ENCODE data around the gene SLC18A3.
A peak's percentile ranks its signal among the peaks of the same experiment; 100 is the strongest.

SLC18A3 gene

DNA sequence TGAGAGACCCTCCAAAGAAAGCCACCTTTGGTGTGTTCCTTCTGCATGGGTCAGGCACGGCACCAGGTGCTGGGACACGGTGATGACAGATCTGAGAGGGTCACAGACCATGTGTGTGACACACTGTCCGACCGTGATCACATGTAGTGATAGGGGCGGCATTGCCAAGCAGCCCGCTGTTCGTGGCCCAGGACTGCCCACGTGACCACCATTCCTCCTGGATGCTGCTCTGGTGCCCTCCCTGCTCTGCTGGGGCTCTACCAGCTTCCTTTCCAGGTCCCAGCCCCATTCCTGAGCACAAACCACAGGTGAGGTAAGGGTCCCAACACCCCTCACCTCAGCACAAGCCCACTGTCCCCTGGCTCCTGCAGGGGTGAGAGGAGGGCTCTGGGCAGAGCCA, 10.1 kb upstream of the SLC18A3 start:
- peaks cover 2% of the 10 kb centered on the region for H3K27me3 ChIP-seq (replicated peaks)
- TF ChIP-seq, protein P1, sequence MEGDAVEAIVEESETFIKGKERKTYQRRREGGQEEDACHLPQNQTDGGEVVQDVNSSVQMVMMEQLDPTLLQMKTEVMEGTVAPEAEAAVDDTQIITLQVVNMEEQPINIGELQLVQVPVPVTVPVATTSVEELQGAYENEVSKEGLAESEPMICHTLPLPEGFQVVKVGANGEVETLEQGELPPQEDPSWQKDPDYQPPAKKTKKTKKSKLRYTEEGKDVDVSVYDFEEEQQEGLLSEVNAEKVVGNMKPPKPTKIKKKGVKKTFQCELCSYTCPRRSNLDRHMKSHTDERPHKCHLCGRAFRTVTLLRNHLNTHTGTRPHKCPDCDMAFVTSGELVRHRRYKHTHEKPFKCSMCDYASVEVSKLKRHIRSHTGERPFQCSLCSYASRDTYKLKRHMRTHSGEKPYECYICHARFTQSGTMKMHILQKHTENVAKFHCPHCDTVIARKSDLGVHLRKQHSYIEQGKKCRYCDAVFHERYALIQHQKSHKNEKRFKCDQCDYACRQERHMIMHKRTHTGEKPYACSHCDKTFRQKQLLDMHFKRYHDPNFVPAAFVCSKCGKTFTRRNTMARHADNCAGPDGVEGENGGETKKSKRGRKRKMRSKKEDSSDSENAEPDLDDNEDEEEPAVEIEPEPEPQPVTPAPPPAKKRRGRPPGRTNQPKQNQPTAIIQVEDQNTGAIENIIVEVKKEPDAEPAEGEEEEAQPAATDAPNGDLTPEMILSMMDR (IDR thresholded peaks at IDR 0.05; ENCODE audit: low read depth, low read length, missing control alignments): no peak
- in situ Hi-C loops (cut with HindIII; ENCODE audit: low pct_ligation_motif_present, low sequenced_read_pairs): no loop called here

DNA sequence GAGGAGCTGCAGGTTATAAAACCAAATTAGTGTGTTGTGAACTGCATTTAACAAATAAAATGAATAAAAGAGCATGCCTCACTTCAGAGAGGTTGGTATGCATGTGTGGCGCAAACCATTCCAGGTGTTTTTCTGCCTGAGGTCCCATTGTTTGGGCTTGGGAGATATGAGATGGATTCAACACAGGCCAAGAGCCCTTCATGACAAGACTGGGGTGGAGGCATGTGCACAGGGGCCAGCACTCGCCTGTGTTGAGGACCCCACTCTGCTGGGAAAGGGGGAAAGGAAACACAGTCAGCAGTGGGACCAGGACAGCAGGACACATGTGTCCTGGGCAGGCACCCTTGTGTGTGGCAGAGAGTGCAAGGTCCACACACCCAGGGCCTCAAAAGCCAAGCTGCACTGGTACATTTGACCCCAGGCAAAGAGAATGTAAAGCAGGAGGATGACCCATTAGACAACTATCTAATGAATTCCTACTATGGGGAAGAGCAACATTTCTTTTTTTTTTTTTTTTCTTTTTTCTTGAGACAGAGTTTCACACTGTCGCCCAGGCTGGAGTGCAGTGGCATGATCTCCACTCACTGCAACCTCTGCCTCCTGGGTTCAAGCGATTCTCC, 9.2 kb upstream of the SLC18A3 start:
- in situ Hi-C loops (cut with HindIII; ENCODE audit: low pct_ligation_motif_present, low sequenced_read_pairs): no loop called here
- DNase-seq: no peak
- H3K4me3 ChIP-seq (ENCODE audit: low read depth, low read length): no peak overlapping the region
- H3K27me3 ChIP-seq (replicated peaks): peaks cover 2% of the 10 kb centered on the region
- H3K36me3 ChIP-seq (replicated peaks): no peaks in the 10 kb centered on the region
- TF ChIP-seq, protein P1 (IDR thresholded peaks at IDR 0.05; ENCODE audit: low read depth, low read length, missing control alignments): no peak
- no peak overlapping the region for H3K27ac ChIP-seq

More for the DNA sequence above, 10.1 kb upstream of the SLC18A3 start:
- DNase-seq: no peak
- Histone ChIP-seq H3K4me3 (ENCODE audit: low read depth, low read length) (no peak overlapping the region), H3K27ac (no peak overlapping the region), H3K36me3 (replicated peaks) (no peaks in the 10 kb centered on the region)

DNA sequence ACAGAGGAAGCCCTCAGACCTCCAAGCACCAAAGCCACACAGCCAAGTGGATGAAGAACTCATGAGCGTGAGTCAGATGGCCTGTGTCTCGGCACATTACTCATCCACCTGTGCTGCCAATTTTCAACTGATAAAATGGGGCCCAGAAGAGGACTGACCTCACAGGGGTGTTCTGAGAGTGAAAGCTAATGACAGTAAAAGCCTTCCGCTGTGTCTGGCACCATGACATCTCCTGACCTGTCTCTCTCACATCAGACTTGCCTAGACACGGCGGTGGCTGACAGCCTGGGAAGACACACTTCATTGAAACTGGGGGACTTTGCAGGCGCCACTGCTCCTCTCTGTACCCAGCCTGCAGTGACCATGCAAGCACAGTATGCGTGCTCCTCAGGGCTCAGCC, 8.3 kb upstream of the SLC18A3 start:
- TF ChIP-seq, protein P1 (IDR thresholded peaks at IDR 0.05; ENCODE audit: low read depth, low read length, missing control alignments): no peak
- in situ Hi-C loops (cut with HindIII; ENCODE audit: low pct_ligation_motif_present, low sequenced_read_pairs): no loop called here
- peak; percentile 56 for DNase-seq
- H3K27me3 ChIP-seq (replicated peaks): peaks cover 2% of the 10 kb centered on the region
- H3K27ac ChIP-seq: no peak overlapping the region
- no peaks in the 10 kb centered on the region for H3K36me3 ChIP-seq (replicated peaks)
- H3K4me3 ChIP-seq (ENCODE audit: low read depth, low read length): no peak overlapping the region

DNA sequence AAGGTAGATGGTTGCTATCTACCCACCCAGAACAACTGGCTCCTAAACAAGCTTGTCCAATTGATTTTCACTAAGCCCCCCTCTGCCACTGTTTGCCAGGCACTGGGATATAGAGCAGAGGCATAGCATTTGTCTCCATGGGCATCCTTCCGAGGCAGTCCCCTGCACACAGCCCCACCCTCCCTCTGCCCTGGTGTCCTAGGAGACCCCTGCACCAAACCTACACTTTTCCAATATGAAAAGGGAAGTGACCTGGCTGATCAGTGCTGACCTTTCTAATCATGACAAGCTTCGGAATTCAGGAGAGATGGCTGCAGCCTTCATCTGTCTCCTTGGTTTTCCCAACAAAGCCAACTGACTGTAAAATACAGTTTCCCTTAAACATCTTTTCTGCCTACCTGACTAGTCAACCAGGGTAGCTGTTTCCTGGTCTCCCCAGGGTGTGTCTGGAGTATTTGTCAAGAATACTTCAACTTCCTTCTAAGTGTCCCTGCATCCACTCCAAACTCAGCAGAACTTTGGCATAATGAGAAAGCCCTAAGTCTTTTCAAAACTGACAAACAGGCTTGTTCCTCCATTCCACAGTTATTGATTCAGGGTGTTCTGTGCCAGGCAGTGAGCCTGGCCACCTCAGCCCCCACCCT, 7.6 kb upstream of the SLC18A3 start:
- H3K27ac ChIP-seq: no peak overlapping the region
- DNase-seq: no peak
- TF ChIP-seq, protein P1 (IDR thresholded peaks at IDR 0.05; ENCODE audit: low read depth, low read length, missing control alignments): no peak
- H3K27me3 ChIP-seq (replicated peaks): peaks cover 6% of the 10 kb centered on the region
- in situ Hi-C loops (cut with HindIII; ENCODE audit: low pct_ligation_motif_present, low sequenced_read_pairs): no loop called here
- no peak overlapping the region for H3K4me3 ChIP-seq (ENCODE audit: low read depth, low read length)
- no peaks in the 10 kb centered on the region for H3K36me3 ChIP-seq (replicated peaks)

DNA sequence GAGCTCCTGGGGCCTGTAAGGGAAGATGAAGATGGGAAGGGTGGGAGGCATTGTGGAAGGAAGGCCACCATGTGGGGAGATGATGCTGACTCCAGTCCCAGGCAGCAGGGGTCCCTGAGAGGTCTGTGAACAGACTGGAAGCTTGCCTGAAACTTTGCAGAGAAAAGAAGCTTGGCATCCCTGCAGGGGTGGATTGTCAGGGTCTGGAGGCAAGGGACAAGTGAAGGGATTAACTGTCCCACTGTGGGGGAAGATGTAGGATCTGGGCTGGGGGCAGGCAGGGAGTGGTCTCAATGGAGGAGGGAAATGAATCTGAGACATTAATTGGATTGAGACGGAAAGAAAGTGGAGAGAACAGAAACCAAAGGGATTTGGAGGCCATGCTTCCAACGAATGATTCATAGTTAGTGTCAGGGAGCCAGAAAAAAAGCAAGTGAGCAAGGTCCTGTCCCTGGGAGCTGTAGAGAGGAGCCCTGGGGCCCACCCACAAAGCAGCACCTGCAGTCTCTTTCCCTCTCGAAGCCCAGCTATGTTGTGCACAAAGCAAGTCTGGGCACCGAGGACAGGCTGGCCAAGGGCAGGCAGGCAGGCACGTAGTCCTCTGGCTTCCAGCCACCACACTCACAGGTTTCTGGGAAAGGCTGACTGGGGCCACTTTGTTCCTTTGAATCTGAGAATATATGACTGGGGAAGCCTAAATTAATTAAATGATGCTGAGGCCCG, 4.7 kb upstream of the SLC18A3 start:
- no peak overlapping the region for H3K4me3 ChIP-seq (ENCODE audit: low read depth, low read length)
- TF ChIP-seq, protein P1 (IDR thresholded peaks at IDR 0.05; ENCODE audit: low read depth, low read length, missing control alignments): no peak
- no peak for DNase-seq
- in situ Hi-C loops (cut with HindIII; ENCODE audit: low pct_ligation_motif_present, low sequenced_read_pairs): no loop called here
- no peaks in the 10 kb centered on the region for H3K36me3 ChIP-seq (replicated peaks)
- H3K27me3 ChIP-seq (replicated peaks): peaks cover 31% of the 10 kb centered on the region
- H3K27ac ChIP-seq: no peak overlapping the region

Measured in brain microvascular endothelial cell (primary cell).